SK-N-SH treated with all-trans-retinoic acid at 6 μM for 48 hours (cell line): ENCODE measurements around the gene EHD4.

Source experiments
- ESRRG ChIP-seq: fragments of 250-450 bp; sonication (Bioruptor Pico); IDR thresholded peaks from 2 replicates; pipeline ENCODE4 v1.6.1; 2021; ENCODE audit warnings: mild to moderate bottlenecking
- PPARA ChIP-seq: fragments of 250-450 bp; sonication (Bioruptor Pico); IDR thresholded peaks from 2 replicates; pipeline ENCODE4 v1.5.0; 2020; ENCODE audit warnings: mild to moderate bottlenecking, borderline replicate concordance
- RARB ChIP-seq: fragments of 250-450 bp; sonication (Bioruptor Pico); IDR thresholded peaks from 2 replicates; pipeline ENCODE4 v1.8.0; 2021; ENCODE audit warnings: mild to moderate bottlenecking, moderate library complexity
- TOX ChIP-seq: fragments of 250-450 bp; sonication (Bioruptor Pico); IDR thresholded peaks from 2 replicates; pipeline ENCODE4 v1.8.0; 2021; ENCODE audit warnings: mild to moderate bottlenecking, moderate library complexity, borderline replicate concordance
- ZC3H10 ChIP-seq: fragments of 250-450 bp; sonication (Bioruptor Pico); IDR thresholded peaks from 2 replicates; pipeline ENCODE4 v1.5.1; 2021; ENCODE audit warnings: mild to moderate bottlenecking, moderate library complexity
- ZFP30 ChIP-seq: fragments of 450-650 bp; formaldehyde crosslinking; IDR thresholded peaks from 2 replicates; pipeline ENCODE4 v1.5.0; 2022; ENCODE audit warnings: mild to moderate bottlenecking, moderate library complexity
- ZNF70 ChIP-seq: fragments of 450-650 bp; formaldehyde crosslinking; IDR thresholded peaks from 2 replicates; pipeline ENCODE4 v1.5.0; 2020; ENCODE audit warnings: mild to moderate bottlenecking, moderate library complexity
- TF ChIP-seq, protein P1 (sequence below): fragments of 250-450 bp; sonication (Bioruptor Pico); IDR thresholded peaks from 2 replicates; pipeline ENCODE4 v1.5.1; 2020; ENCODE audit warnings: low read depth, mild to moderate bottlenecking, moderate library complexity
- TF ChIP-seq, protein P2 (sequence below): fragments of 250-450 bp; sonication (Bioruptor Pico); IDR thresholded peaks from 2 replicates; pipeline ENCODE4 v1.5.1; 2021; ENCODE audit warnings: mild to moderate bottlenecking, moderate library complexity

DNA sequence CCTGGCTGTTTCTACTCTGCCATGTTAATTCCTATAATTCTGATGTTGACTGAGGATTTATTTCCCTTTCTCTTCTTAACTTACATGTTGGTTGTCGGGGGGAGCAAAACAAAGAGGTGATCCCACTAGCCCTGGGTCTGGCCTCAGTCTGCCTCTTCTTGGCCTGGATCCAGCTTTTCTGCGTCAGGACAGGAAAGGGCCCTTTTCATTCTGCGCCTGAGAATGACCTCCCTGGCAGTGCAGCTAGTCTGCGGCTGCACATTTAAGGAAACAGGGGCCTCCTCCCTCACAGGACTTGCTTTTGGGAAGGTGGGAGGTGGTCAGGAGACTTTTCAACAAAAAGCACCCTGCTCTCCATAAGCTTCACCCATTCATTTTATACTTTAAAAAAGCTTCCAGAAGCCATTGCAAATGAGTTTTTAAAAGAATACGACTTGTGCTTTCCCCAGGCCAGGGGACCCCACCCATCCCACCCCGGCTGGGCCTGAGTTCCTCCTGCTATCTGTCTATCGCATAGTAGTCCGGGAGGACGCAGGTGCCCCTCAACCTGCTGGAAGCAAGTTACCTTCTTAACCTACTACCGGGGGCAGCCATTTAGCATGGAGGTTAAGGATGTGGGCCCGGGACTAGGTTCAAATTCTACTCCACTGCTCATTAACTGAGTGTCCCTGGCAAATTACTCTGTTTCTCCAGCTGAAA is 21.3 kb upstream of the EHD4 start:
- TF ChIP-seq PPARA (CRISPR knock-in tag) = no peak
- TF ChIP-seq, protein P1, sequence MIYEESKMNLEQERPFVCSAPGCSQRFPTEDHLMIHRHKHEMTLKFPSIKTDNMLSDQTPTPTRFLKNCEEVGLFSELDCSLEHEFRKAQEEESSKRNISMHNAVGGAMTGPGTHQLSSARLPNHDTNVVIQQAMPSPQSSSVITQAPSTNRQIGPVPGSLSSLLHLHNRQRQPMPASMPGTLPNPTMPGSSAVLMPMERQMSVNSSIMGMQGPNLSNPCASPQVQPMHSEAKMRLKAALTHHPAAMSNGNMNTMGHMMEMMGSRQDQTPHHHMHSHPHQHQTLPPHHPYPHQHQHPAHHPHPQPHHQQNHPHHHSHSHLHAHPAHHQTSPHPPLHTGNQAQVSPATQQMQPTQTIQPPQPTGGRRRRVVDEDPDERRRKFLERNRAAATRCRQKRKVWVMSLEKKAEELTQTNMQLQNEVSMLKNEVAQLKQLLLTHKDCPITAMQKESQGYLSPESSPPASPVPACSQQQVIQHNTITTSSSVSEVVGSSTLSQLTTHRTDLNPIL (CRISPR knock-in tag) = no peak
- TF ChIP-seq ZFP30 (CRISPR knock-in tag) = no peak
- no peak for TF ChIP-seq ZNF70
- no peak for TF ChIP-seq RARB (CRISPR knock-in tag)
- TF ChIP-seq, protein P2, sequence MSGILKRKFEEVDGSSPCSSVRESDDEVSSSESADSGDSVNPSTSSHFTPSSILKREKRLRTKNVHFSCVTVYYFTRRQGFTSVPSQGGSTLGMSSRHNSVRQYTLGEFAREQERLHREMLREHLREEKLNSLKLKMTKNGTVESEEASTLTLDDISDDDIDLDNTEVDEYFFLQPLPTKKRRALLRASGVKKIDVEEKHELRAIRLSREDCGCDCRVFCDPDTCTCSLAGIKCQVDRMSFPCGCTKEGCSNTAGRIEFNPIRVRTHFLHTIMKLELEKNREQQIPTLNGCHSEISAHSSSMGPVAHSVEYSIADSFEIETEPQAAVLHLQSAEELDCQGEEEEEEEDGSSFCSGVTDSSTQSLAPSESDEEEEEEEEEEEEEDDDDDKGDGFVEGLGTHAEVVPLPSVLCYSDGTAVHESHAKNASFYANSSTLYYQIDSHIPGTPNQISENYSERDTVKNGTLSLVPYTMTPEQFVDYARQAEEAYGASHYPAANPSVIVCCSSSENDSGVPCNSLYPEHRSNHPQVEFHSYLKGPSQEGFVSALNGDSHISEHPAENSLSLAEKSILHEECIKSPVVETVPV (CRISPR knock-in tag) = no peak
- no peak for TF ChIP-seq TOX (CRISPR knock-in tag)
- TF ChIP-seq ZC3H10 (CRISPR knock-in tag) = no peak
- no peak for TF ChIP-seq ESRRG
